ENCODE data around the gene SMAD4. TPM values are rescaled to one million over a fixed set of nuclear protein-coding genes. Genes with fewer than 3 reads are reported as not detected.

The SMAD4 gene
- total RNA-seq (85.0 TPM), polyA plus RNA-seq (25.3 TPM)
- long read RNA-seq, donor 1, full-length matches to known transcripts, result 2 of 2 reads
- long read RNA-seq, donor 1, partial matches to known transcripts, result 0 of 2 reads
- long read RNA-seq, donor 1, other reads (novel, unspliced or antisense), result 0 of 2 reads
- long read RNA-seq, donor 2, full-length matches to known transcripts, result 14 of 30 reads
- long read RNA-seq, donor 2, partial matches to known transcripts, result 16 of 30 reads
- long read RNA-seq, donor 2, other reads (novel, unspliced or antisense), result 0 of 30 reads
- long read RNA-seq, donor 3, full-length matches to known transcripts, result 11 of 25 reads
- long read RNA-seq, donor 3, partial matches to known transcripts, result 14 of 25 reads
- long read RNA-seq, donor 3, other reads (novel, unspliced or antisense), result 0 of 25 reads
- long read RNA-seq, donor 4, full-length matches to known transcripts, result 1 of 1 reads
- long read RNA-seq, donor 4, partial matches to known transcripts, result 0 of 1 reads
- long read RNA-seq, donor 4, other reads (novel, unspliced or antisense), result 0 of 1 reads
- long read RNA-seq, donor 5, full-length matches to known transcripts, result 12 of 18 reads
- long read RNA-seq, donor 5, partial matches to known transcripts, result 6 of 18 reads
- long read RNA-seq, donor 5, other reads (novel, unspliced or antisense), result 0 of 18 reads
- long read RNA-seq, donor 6, full-length matches to known transcripts, result 4 of 10 reads
- long read RNA-seq, donor 6, partial matches to known transcripts, result 6 of 10 reads
- long read RNA-seq, donor 6, other reads (novel, unspliced or antisense), result 0 of 10 reads
- long read RNA-seq, donor 7, full-length matches to known transcripts, result 10 of 10 reads
- long read RNA-seq, donor 7, partial matches to known transcripts, result 0 of 10 reads
- long read RNA-seq, donor 7, other reads (novel, unspliced or antisense), result 0 of 10 reads
- long read RNA-seq, donor 8, full-length matches to known transcripts, result 3 of 3 reads
- long read RNA-seq, donor 8, partial matches to known transcripts, result 0 of 3 reads
- long read RNA-seq, donor 8, other reads (novel, unspliced or antisense), result 0 of 3 reads
- long read RNA-seq, donor 9, full-length matches to known transcripts, result 6 of 6 reads
- long read RNA-seq, donor 9, partial matches to known transcripts, result 0 of 6 reads
- long read RNA-seq, donor 9, other reads (novel, unspliced or antisense), result 0 of 6 reads
- long read RNA-seq, donor 10, full-length matches to known transcripts, result 3 of 12 reads
- long read RNA-seq, donor 10, partial matches to known transcripts, result 9 of 12 reads
- long read RNA-seq, donor 10, other reads (novel, unspliced or antisense), result 0 of 12 reads

- peak within 1 kb of the TSS; percentile 91 to 99 for H3K27ac ChIP-seq (ENCODE audit: low read depth in 1 of 2, low read length in 1 of 2)
- H3K4me3 ChIP-seq (ENCODE audit: low read length in 2 of 2), result peak within 1 kb of the TSS; percentile 60 to 98
- peak; percentile 89 to 98 (median 95) for DNase-seq (ENCODE audit: low read depth in 6 of 9, low spot score in 9 of 9)
- H3K4me1 ChIP-seq (ENCODE audit: control insufficient read depth in 2 of 2, insufficient read depth in 2 of 2, low read length in 2 of 2), result peaks cover 15 to 25% of the 10 kb centered on the region in 2 donors
- peaks cover 0 to 8% of the 10 kb centered on the region in 2 donors for H3K36me3 ChIP-seq (ENCODE audit: control insufficient read depth in 2 of 2, insufficient read depth in 2 of 2, low read length in 1 of 2)
- no peaks in the 10 kb centered on the region for H3K9me3 ChIP-seq (ENCODE audit: control insufficient read depth in 2 of 2, insufficient read depth in 1 of 2, low read length in 1 of 2)
- H3K27me3 ChIP-seq (ENCODE audit: control insufficient read depth in 2 of 2, insufficient read depth in 1 of 2, low read length in 1 of 2), result no peaks in the 10 kb centered on the region
- WGBS, result under 1% methylated on average over 79 of the region's 79 CpGs
Measured at GRCh38 chr18:51029694-51030536, at the start of gene SMAD4. Gene SMAD4, plus strand, starts transcription at chr18:51030213. Its CDS starts 16,834 bp downstream, at chr18:51047047.

- peaks cover 5 to 10% of the 10 kb centered on the region in 2 donors for H3K9me3 ChIP-seq (ENCODE audit: control insufficient read depth in 2 of 2, insufficient read depth in 1 of 2, low read length in 1 of 2)
- H3K36me3 ChIP-seq (ENCODE audit: control insufficient read depth in 2 of 2, insufficient read depth in 2 of 2, low read length in 1 of 2), result peaks cover 19 to 20% of the 10 kb centered on the region in 2 donors
Measured at GRCh38 chr18:50981381-50981780, 48.6 kb upstream of the SMAD4 start.

DNA sequence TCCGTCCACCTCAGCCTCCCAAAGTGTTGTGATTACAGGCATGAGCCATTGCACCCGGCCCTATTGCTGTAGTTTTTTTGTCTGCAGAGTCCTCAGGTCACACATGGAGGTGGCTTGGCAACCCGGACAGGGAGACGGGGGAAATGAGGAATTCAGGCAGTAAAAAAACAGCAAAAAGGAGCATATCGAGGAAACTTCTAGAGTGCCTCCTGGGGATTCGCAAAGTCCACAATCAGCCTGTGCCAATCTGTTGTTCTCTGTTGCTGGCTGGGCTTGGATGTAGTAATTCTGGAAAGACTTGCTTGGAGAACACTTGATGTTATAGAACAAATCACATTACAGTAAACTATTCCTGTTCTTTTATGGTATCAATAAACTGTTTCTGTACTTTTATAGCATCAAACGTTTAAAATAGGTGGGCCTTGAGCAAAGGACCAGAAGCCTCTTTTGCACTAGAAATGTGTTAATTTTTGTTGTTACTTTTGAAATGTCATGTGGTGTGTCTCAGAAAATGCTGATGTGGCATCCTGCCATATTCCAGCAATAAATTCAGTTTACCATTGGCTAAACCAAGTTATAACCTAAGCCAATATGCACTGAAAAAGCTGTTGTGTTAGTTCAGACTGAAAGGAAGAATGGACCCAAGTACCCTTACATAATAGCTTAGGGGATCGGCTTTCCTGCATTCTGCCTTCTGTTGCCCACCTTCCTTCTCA lies 47.8 kb upstream of the SMAD4 start:
- WGBS, result 98% methylated on average over 8 of the region's 8 CpGs
- no peak for DNase-seq (ENCODE audit: low read depth in 6 of 9, low spot score in 9 of 9)
- Histone ChIP-seq H3K4me1 (ENCODE audit: control insufficient read depth in 2 of 2, insufficient read depth in 2 of 2, low read length in 2 of 2) (no peaks in the 10 kb centered on the region), H3K9me3 (ENCODE audit: control insufficient read depth in 2 of 2, insufficient read depth in 1 of 2, low read length in 1 of 2) (peaks cover 2 to 3% of the 10 kb centered on the region in 2 donors), H3K27ac (ENCODE audit: low read depth in 1 of 2, low read length in 1 of 2) (no peak overlapping the region), H3K27me3 (ENCODE audit: control insufficient read depth in 2 of 2, insufficient read depth in 1 of 2, low read length in 1 of 2) (no peaks in the 10 kb centered on the region), H3K36me3 (ENCODE audit: control insufficient read depth in 2 of 2, insufficient read depth in 2 of 2, low read length in 1 of 2) (peaks cover 10 to 19% of the 10 kb centered on the region in 2 donors), H3K4me3 (ENCODE audit: low read length in 2 of 2) (no peak overlapping the region)

More at GRCh38 chr18:50981381-50981780, 48.6 kb upstream of the SMAD4 start:
- Histone ChIP-seq H3K4me3 (ENCODE audit: low read length in 2 of 2) (no peak overlapping the region), H3K27me3 (ENCODE audit: control insufficient read depth in 2 of 2, insufficient read depth in 1 of 2, low read length in 1 of 2) (no peaks in the 10 kb centered on the region), H3K27ac (ENCODE audit: low read depth in 1 of 2, low read length in 1 of 2) (no peak overlapping the region), H3K4me1 (ENCODE audit: control insufficient read depth in 2 of 2, insufficient read depth in 2 of 2, low read length in 2 of 2) (no peaks in the 10 kb centered on the region)
- 95% methylated on average over 1 of the region's 1 CpG for WGBS
- no peak for DNase-seq (ENCODE audit: low read depth in 6 of 9, low spot score in 9 of 9)

DNA sequence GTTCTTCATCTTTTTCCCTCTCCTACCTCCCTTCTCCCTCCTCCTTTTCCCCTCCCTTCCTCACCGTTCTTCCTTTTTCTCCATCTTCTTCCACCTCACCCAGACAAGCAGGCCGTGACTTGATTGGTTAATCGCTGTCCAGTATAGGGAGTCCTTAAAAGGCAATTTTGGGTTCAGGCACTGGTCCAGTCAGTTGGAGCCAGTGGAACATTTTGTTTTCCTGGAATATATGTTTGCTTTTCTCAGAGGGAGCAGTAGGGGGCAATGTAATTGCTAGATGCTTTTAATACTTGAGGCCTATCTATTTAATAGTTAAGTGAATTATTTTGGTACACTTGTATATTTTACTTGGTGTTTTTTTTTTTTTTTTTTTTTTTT lies 47.2 kb upstream of the SMAD4 start:
- H3K27ac ChIP-seq (ENCODE audit: low read depth in 1 of 2, low read length in 1 of 2), result no peak overlapping the region
- no peak for DNase-seq (ENCODE audit: low read depth in 6 of 9, low spot score in 9 of 9)
- H3K4me3 ChIP-seq (ENCODE audit: low read length in 2 of 2), result no peak overlapping the region
- no peaks in the 10 kb centered on the region for H3K9me3 ChIP-seq (ENCODE audit: control insufficient read depth in 2 of 2, insufficient read depth in 1 of 2, low read length in 1 of 2)
- peaks cover 7 to 15% of the 10 kb centered on the region in 2 donors for H3K36me3 ChIP-seq (ENCODE audit: control insufficient read depth in 2 of 2, insufficient read depth in 2 of 2, low read length in 1 of 2)
- no peaks in the 10 kb centered on the region for H3K27me3 ChIP-seq (ENCODE audit: control insufficient read depth in 2 of 2, insufficient read depth in 1 of 2, low read length in 1 of 2)
- H3K4me1 ChIP-seq (ENCODE audit: control insufficient read depth in 2 of 2, insufficient read depth in 2 of 2, low read length in 2 of 2), result no peaks in the 10 kb centered on the region
- WGBS, result 97% methylated on average over 3 of the region's 3 CpGs

DNA sequence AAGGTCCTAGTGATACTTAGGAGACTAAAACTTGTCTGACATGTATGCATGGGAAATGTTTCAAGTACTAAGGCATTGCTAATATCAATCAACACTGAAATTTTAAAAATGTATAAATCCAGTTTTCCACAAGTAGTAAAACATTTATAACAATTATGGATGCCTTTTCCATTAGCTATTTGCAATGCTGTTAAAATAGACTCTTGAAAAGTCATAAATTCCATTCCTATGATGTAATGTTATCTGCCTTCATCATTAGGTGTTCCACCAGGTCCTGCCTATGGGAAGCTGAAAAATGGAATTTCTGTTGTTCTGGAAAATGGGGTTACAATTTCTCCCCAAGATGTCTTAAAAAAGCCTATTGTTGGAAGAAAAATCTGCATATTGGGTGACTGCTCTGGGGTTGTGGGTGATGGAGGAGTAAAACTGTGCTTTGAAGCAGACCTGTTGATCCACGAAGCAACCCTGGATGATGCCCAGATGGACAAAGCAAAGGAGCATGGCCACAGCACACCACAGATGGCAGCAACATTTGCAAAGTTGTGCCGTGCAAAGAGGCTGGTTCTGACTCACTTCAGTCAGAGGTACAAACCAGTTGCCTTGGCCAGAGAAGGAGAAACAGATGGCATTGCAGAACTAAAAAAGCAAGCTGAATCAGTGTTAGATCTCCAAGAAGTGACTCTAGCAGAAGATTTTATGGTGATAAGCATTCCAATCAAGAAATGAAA lies 43.5 kb upstream of the SMAD4 start:
- peaks cover 0 to 5% of the 10 kb centered on the region in 2 donors for H3K36me3 ChIP-seq (ENCODE audit: control insufficient read depth in 2 of 2, insufficient read depth in 2 of 2, low read length in 1 of 2)
- H3K9me3 ChIP-seq (ENCODE audit: control insufficient read depth in 2 of 2, insufficient read depth in 1 of 2, low read length in 1 of 2), result no peaks in the 10 kb centered on the region
- no peak overlapping the region for H3K4me3 ChIP-seq (ENCODE audit: low read length in 2 of 2)
- H3K27me3 ChIP-seq (ENCODE audit: control insufficient read depth in 2 of 2, insufficient read depth in 1 of 2, low read length in 1 of 2), result no peaks in the 10 kb centered on the region
- WGBS, result 99% methylated on average over 2 of the region's 2 CpGs
- no peak for DNase-seq (ENCODE audit: low read depth in 6 of 9, low spot score in 9 of 9)
- H3K27ac ChIP-seq (ENCODE audit: low read depth in 1 of 2, low read length in 1 of 2), result no peak overlapping the region
- H3K4me1 ChIP-seq (ENCODE audit: control insufficient read depth in 2 of 2, insufficient read depth in 2 of 2, low read length in 2 of 2), result no peaks in the 10 kb centered on the region

- Histone ChIP-seq H3K9me3 (ENCODE audit: control insufficient read depth in 2 of 2, insufficient read depth in 1 of 2, low read length in 1 of 2) (no peaks in the 10 kb centered on the region), H3K4me3 (ENCODE audit: low read length in 2 of 2) (no peak overlapping the region), H3K27me3 (ENCODE audit: control insufficient read depth in 2 of 2, insufficient read depth in 1 of 2, low read length in 1 of 2) (no peaks in the 10 kb centered on the region), H3K36me3 (ENCODE audit: control insufficient read depth in 2 of 2, insufficient read depth in 2 of 2, low read length in 1 of 2) (peaks cover 0 to 5% of the 10 kb centered on the region in 2 donors), H3K27ac (ENCODE audit: low read depth in 1 of 2, low read length in 1 of 2) (no peak overlapping the region), H3K4me1 (ENCODE audit: control insufficient read depth in 2 of 2, insufficient read depth in 2 of 2, low read length in 2 of 2) (no peaks in the 10 kb centered on the region)
- DNase-seq (ENCODE audit: low read depth in 6 of 9, low spot score in 9 of 9), result no peak
- 93% methylated on average over 2 of the region's 2 CpGs for WGBS
Measured at GRCh38 chr18:50987261-50987660, 42.8 kb upstream of the SMAD4 start.

DNA sequence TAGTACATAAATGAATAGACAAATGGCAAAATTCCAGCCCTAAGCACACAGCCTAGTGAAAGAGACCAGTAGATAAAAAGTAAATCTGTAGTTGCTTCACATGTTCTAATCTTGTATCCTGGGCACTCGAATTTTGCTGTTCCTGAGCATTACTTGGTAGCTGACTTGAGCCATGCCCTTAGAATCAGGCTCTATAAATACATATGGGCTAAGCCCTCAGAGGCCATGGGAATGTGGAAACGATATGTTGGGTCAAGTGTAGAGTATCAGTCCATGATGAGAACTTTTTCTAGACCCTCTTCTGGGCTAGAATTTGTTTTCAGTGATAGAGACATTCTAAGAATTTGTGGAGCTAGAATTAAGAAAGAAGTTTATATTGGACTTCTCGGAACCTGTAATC lies 40.3 kb upstream of the SMAD4 start:
- Histone ChIP-seq H3K27ac (ENCODE audit: low read depth in 1 of 2, low read length in 1 of 2) (no peak overlapping the region), H3K4me3 (ENCODE audit: low read length in 2 of 2) (no peak overlapping the region), H3K4me1 (ENCODE audit: control insufficient read depth in 2 of 2, insufficient read depth in 2 of 2, low read length in 2 of 2) (no peaks in the 10 kb centered on the region), H3K9me3 (ENCODE audit: control insufficient read depth in 2 of 2, insufficient read depth in 1 of 2, low read length in 1 of 2) (no peaks in the 10 kb centered on the region), H3K27me3 (ENCODE audit: control insufficient read depth in 2 of 2, insufficient read depth in 1 of 2, low read length in 1 of 2) (no peaks in the 10 kb centered on the region), H3K36me3 (ENCODE audit: control insufficient read depth in 2 of 2, insufficient read depth in 2 of 2, low read length in 1 of 2) (peaks cover 0 to 5% of the 10 kb centered on the region in 2 donors)
- 98% methylated on average over 3 of the region's 3 CpGs for WGBS
- DNase-seq (ENCODE audit: low read depth in 6 of 9, low spot score in 9 of 9), result no peak
